Activated T-helper 9 cell treated with anti-CD3 and anti-CD28 coated beads, Interleukin-2, amount 50 U/mL, for 16 hours (primary cell): ENCODE measurements around the gene STYX.
"Not testable (repeated sequence)": the region's sequence is repeated elsewhere in the genome, so short reads cannot be mapped to it uniquely, and the experiment has no call there.

Experiments used
- DNase-seq: peaks from one replicate; pipeline ENCODE4 v3.0.0-alpha.2; 2020; ENCODE audit warnings: low read depth

STYX gene

GRCh38 chr14:52727509-52727908, 2.5 kb upstream of the STYX start:
- not testable (repeated sequence) for DNase-seq

GRCh38 chr14:52729035-52729434, 931 bp upstream of the STYX start:
- DNase-seq = not testable (repeated sequence)

DNA sequence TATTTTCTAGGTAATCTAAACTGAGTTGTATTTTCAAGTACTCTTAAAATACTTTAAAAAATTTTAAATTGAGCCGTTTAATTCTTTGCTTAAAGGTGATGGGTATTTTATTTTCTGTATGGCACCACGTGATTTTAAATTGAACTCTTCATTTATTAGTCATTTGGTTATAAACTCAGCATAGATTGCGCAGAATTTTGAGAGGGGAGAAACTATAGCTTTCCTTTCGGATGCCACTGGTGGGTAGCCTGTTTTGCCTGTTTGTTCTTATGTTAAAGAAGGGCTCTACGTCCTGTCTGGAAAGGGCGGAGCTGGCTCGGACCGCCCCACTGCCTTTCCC, 411 bp upstream of the STYX start:
- no peak for DNase-seq

- no peak for DNase-seq
These were observed 744 bp downstream of the STYX start for GRCh38 chr14:52730709-52731111.

DNA sequence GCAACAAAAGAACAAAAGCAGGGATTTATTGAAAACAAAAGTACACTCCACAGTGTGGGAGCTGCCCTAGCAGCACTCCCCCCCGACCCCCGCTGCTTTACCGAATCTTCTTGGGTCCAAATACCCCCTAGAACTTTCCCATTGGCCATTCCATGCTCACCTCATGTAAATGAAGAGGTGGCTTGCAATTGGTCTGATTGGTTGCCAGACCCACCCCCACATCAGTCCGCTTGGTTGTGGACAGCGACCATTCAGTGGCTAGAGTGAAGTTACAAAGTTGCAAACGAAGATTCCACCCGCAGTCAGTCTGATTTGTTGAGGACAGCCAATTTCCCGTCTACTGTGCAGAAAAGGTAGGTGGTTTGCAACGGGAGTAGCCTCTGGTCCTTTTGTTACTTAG, 3.9 kb downstream of the STYX start:
- DNase-seq = no peak

- DNase-seq = no peak
These were observed 6.0 kb downstream of the STYX start for GRCh38 chr14:52735921-52736489.

- no peak for DNase-seq
These were observed 8.4 kb downstream of the STYX start for GRCh38 chr14:52738409-52738808.

DNA sequence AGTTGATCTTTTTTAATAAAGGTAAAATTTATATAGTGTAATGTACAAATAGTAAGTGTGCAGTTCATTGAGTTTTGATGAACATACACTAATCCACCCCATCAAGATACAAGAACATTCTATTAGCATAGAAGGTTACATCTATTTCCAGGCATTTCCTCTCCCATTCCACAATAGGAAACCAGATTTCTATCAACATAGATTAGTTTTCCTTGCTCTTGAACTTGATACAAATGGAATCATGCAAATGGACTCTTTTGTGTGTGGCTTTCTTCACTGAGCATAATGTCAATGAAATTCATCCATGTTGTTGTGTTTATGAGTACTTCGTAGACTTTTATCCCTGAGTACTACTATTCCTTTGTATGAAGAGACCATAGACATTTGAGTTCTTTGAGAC, 10.8 kb downstream of the STYX start:
- DNase-seq = no peak

- DNase-seq = no peak
These were observed 11.9 kb downstream of the STYX start for GRCh38 chr14:52741865-52742264.

- no peak for DNase-seq
These were observed 18.8 kb downstream of the STYX start for GRCh38 chr14:52748647-52749292.

DNA sequence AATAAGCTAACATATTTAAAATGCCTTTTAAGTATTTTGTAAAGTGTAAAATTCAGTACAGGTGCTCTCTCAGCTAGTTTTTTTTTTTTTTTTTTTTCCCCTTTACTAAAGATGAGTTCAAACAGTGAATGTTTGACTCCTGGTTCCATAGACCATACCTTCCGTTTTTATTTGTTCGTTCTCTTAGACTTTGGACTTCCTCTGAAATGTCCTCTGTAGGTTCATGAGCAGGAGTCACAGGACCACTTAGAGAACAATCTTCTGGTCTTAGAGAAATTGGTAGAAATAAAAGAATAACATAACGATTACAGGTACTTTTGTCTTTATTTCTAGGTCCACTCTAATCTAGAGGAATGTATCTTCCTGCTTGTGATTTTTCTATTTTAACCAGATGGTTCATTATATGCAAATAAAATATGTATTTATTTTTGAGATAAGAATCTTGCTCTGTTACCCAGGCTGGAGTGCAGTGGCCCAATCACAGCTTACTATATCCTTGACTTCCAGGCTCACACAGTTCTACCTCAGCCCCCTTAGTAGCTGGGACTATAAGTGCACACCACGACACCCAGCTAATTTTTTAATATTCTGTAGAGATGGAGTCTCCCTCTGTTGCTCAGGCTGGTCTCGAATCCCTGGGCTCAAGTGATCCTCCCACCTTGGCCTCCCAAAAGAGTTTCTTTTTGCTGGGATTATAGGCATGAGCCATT, 25.8 kb downstream of the STYX start:
- no peak for DNase-seq

- DNase-seq = no peak
These were observed 29.2 kb downstream of the STYX start for GRCh38 chr14:52759145-52759544.

GRCh38 chr14:52762923-52763322, 33.0 kb downstream of the STYX start:
- not testable (repeated sequence) for DNase-seq

DNA sequence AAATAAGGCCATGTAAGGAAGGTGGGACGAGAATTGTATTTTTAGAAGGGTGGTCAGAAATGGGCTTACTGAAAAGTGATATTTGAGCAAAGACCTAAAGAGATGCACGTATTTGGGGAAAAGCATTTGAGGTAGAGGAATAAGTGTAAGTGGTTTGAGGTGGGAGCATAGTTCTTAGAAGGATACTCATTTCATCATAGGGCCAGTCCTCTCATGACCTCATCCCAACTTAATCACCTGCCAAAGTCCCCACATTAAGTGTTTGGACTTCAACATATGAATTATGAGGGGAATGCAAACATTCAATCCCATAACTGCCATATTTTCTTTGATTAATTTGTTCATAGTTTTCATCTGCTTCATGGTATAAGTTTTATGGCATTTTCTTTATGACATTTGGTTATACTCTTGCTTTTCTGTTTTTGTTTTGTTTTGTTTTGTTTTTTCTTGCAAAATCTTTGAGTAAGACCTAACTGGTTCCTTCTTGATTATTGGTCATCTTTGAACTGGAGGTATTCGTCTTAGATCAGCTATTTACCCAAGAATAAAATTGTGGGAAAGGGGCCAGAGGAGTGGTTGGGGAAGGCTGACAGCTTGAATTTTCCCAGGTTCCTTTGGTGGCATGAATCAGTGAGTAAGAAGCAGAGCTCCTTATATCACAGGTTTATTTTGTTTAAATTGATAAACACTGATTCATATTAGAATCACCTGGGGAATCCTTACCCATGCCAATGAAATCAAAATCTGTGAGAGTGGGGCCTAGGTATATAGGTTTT, 37.3 kb downstream of the STYX start:
- DNase-seq = no peak

GRCh38 chr14:52769887-52770286, 39.9 kb downstream of the STYX start:
- no peak for DNase-seq

DNA sequence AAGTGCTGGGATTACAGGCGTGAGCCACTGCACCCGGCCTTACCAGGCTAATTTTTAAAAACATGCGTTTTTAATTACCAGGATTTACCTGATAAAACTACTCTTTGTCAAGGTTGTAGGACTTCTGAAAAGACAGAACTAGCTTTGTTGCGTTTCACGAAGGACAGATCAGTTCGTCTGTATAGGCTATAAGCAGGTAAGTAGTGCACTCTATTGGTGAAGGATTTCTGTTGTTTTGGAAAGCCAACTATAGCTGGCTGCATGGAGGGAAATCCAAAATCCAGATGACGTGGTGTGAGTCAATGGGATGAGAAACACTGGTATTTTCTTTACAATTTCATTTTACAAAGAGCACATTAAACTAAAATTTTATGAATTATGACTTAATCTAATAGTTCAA, 46.9 kb downstream of the STYX start:
- no peak for DNase-seq

GRCh38 chr14:52778702-52779101, 48.7 kb downstream of the STYX start:
- no peak for DNase-seq

DNA sequence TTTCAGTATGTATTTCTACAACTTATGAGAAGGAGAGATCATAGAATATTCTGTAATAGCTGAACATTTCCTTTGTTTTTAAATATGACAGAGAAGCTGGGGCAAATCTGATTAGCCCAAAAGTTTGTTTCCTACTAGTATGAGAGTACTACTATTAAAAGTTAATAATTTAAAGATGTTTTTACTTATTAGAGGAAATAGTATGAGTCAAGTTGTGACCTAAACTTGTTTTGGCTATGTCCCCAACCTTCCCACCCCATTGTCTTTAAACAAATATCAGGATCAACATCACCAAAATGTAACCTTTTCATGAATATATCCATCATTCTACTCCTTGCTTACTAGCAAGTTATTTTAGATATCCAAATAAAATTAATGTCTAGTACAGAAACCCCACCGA, 50.9 kb downstream of the STYX start:
- DNase-seq = no peak

- no peak for DNase-seq
These were observed 51.7 kb downstream of the STYX start for GRCh38 chr14:52781629-52782028.

GRCh38 chr14:52783206-52783605, 53.2 kb downstream of the STYX start:
- DNase-seq = no peak

GRCh38 chr14:52786887-52787286, 56.9 kb downstream of the STYX start:
- DNase-seq = no peak

GRCh38 chr14:52789118-52789517, 59.2 kb downstream of the STYX start:
- no peak for DNase-seq
